ENCODE data around the gene PPP4R3A. TPM values are rescaled to one million over a fixed set of nuclear protein-coding genes. Genes with fewer than 3 reads are reported as not detected.

The PPP4R3A gene
- total and polyA plus RNA-seq, 12 donors: 28.1 to 69.2 (median 52.6) TPM

- 59 to 65% (median 62%) methylated on average over 3 of the region's 3 CpGs for WGBS, 4 donors
- DNase-seq: no peak
- TF ChIP-seq POLR2A (IDR thresholded peaks at IDR 0.05): no peak
- TF ChIP-seq, protein P1, sequence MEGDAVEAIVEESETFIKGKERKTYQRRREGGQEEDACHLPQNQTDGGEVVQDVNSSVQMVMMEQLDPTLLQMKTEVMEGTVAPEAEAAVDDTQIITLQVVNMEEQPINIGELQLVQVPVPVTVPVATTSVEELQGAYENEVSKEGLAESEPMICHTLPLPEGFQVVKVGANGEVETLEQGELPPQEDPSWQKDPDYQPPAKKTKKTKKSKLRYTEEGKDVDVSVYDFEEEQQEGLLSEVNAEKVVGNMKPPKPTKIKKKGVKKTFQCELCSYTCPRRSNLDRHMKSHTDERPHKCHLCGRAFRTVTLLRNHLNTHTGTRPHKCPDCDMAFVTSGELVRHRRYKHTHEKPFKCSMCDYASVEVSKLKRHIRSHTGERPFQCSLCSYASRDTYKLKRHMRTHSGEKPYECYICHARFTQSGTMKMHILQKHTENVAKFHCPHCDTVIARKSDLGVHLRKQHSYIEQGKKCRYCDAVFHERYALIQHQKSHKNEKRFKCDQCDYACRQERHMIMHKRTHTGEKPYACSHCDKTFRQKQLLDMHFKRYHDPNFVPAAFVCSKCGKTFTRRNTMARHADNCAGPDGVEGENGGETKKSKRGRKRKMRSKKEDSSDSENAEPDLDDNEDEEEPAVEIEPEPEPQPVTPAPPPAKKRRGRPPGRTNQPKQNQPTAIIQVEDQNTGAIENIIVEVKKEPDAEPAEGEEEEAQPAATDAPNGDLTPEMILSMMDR (IDR thresholded peaks at IDR 0.05): no peak
- Histone ChIP-seq H3K4me3 (no peak overlapping the region), H3K27ac (no peak overlapping the region), H3K27me3 (no peaks in the 10 kb centered on the region), H3K36me3 (replicated peaks in 1 of 2) (no peaks in the 10 kb centered on the region), H3K9me3 (replicated peaks in 1 of 3) (no peaks in the 10 kb centered on the region), H3K4me1 (replicated peaks in 1 of 2) (no peaks in the 10 kb centered on the region)
- intact Hi-C loops (cut with DNase I): no loop called here
Measured at GRCh38 chr14:91533623-91534022, 23.5 kb upstream of the PPP4R3A start.

DNA sequence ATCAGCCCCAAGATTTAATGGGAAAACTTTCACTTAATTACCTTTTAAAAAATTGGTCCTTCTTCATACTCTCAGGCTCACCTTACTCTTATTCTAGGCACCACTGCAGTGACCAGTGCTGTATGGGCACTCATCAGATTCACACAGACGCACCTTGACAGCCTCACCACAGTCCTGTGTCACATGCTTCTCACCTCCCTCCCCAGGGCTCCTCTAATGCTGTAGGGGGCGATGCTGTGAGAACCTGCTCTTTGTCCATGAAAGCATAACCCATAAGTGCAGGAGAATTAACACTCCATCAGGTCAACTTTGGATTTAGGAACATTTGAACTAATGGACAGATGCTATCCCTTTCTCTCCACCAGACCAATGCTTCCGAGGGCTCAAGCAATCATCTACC, 13.9 kb upstream of the PPP4R3A start:
- TF ChIP-seq POLR2A (IDR thresholded peaks at IDR 0.05): no peak
- TF ChIP-seq, protein P1 (IDR thresholded peaks at IDR 0.05): no peak
- no peaks in the 10 kb centered on the region for H3K9me3 ChIP-seq (replicated peaks in 1 of 3)
- H3K27ac ChIP-seq: no peak overlapping the region
- H3K4me3 ChIP-seq: no peak overlapping the region
- H3K4me1 ChIP-seq (replicated peaks in 1 of 2): no peaks in the 10 kb centered on the region
- no peak for DNase-seq
- no peaks in the 10 kb centered on the region for H3K27me3 ChIP-seq
- no peaks in the 10 kb centered on the region for H3K36me3 ChIP-seq (replicated peaks in 1 of 2)
- intact Hi-C loops (cut with DNase I): no loop called here
- WGBS, 4 donors: 81 to 87% (median 83%) methylated on average over 3 of the region's 3 CpGs

- Histone ChIP-seq H3K27me3 (no peaks in the 10 kb centered on the region), H3K36me3 (replicated peaks in 1 of 2) (no peaks in the 10 kb centered on the region), H3K27ac (no peak overlapping the region), H3K4me1 (replicated peaks in 1 of 2) (no peaks in the 10 kb centered on the region), H3K9me3 (replicated peaks in 1 of 3) (no peaks in the 10 kb centered on the region), H3K4me3 (no peak overlapping the region)
- no peak for TF ChIP-seq POLR2A (IDR thresholded peaks at IDR 0.05)
- TF ChIP-seq, protein P1 (IDR thresholded peaks at IDR 0.05): no peak
- intact Hi-C loops (cut with DNase I): no loop called here
- DNase-seq: no peak
Measured at GRCh38 chr14:91521061-91521640, 11.0 kb upstream of the PPP4R3A start.

GRCh38 chr14:91520138-91520537, 10.0 kb upstream of the PPP4R3A start:
- no peaks in the 10 kb centered on the region for H3K36me3 ChIP-seq (replicated peaks in 1 of 2)
- H3K27me3 ChIP-seq: no peaks in the 10 kb centered on the region
- no peaks in the 10 kb centered on the region for H3K9me3 ChIP-seq (replicated peaks in 1 of 3)
- H3K4me3 ChIP-seq: no peak overlapping the region
- no peaks in the 10 kb centered on the region for H3K4me1 ChIP-seq (replicated peaks in 1 of 2)
- intact Hi-C loops (cut with DNase I): no loop called here
- WGBS, 4 donors: 94 to 96% (median 94%) methylated on average over 2 of the region's 2 CpGs
- DNase-seq: no peak
- H3K27ac ChIP-seq: no peak overlapping the region
- TF ChIP-seq, protein P1 (IDR thresholded peaks at IDR 0.05): no peak
- TF ChIP-seq POLR2A (IDR thresholded peaks at IDR 0.05): no peak

Measured in adrenal gland (tissue), 12 donors.